Activated CD8-positive, alpha-beta memory T cell treated with anti-CD3 and anti-CD28 coated beads for 36 hours (primary cell): ENCODE results near the gene FOCAD. TPM values are rescaled to one million over a fixed set of nuclear protein-coding genes. Genes with fewer than 3 reads are reported as not detected.

Experiments used
- CTCF ChIA-PET: fragments of 350-600 bp; sonication (Branson Sonifier 250); formaldehyde crosslinking; loops from one replicate; lab custom pipeline; 2021; ENCODE audit warnings: antibody characterized with exemption; lab: Charles Lee
- POLR2A ChIA-PET: fragments of 350-600 bp; sonication (Branson Sonifier 250); formaldehyde crosslinking; loops from one replicate; lab custom pipeline; 2021; ENCODE audit warnings: antibody characterized with exemption; lab: Charles Lee
- total RNA-seq, 2 experiments: library from RNA; stranded (reverse); gene quantifications; one replicate each; pipeline ENCODE4 v1.2.3, GENCODE V29; 2021

Gene FOCAD
- total RNA-seq, 2 experiments from 2014 or later: 27.8 to 29.4 TPM

GRCh38 chr9:20713172-20713571 lies 29.1 kb downstream of the FOCAD start:
- ChIA-PET POLR2A (no interaction called here), CTCF (no interaction called here)

- ChIA-PET POLR2A (no interaction called here), CTCF (no interaction called here)
These were observed 30.7 kb downstream of the FOCAD start for GRCh38 chr9:20714442-20715415.

GRCh38 chr9:20722221-20722620 lies 38.2 kb downstream of the FOCAD start:
- CTCF ChIA-PET: no interaction called here
- POLR2A ChIA-PET: no interaction called here

GRCh38 chr9:20725675-20726074 lies 41.6 kb downstream of the FOCAD start:
- ChIA-PET CTCF (no interaction called here), POLR2A (no interaction called here)

- ChIA-PET CTCF (no interaction called here), POLR2A (no interaction called here)
These were observed 42.1 kb downstream of the FOCAD start for GRCh38 chr9:20726144-20726543.

GRCh38 chr9:20728493-20729220 lies 44.6 kb downstream of the FOCAD start:
- CTCF ChIA-PET: no interaction called here
- POLR2A ChIA-PET: no interaction called here

GRCh38 chr9:20729523-20729922 lies 45.5 kb downstream of the FOCAD start:
- ChIA-PET POLR2A (no interaction called here), CTCF (no interaction called here)

- CTCF ChIA-PET: no interaction called here
- POLR2A ChIA-PET: no interaction called here
These were observed 48.1 kb downstream of the FOCAD start for GRCh38 chr9:20732118-20732517.

GRCh38 chr9:20734275-20734674 lies 50.2 kb downstream of the FOCAD start:
- CTCF ChIA-PET: no interaction called here
- POLR2A ChIA-PET: no interaction called here

- POLR2A ChIA-PET: no interaction called here
- CTCF ChIA-PET: no interaction called here
These were observed 56.2 kb downstream of the FOCAD start for GRCh38 chr9:20740304-20740703.

GRCh38 chr9:20740929-20741582 lies 57.0 kb downstream of the FOCAD start:
- ChIA-PET CTCF (no interaction called here), POLR2A (no interaction called here)

GRCh38 chr9:20742833-20743232 lies 58.8 kb downstream of the FOCAD start:
- ChIA-PET POLR2A (interaction anchor here (0.5 kb wide), 1 partner anchor 277 kb away, joined by 3 read pairs; no protein-coding TSS in a partner anchor), CTCF (no interaction called here)

- CTCF ChIA-PET: no interaction called here
- POLR2A ChIA-PET: no interaction called here
These were observed 60.1 kb downstream of the FOCAD start for GRCh38 chr9:20744036-20744630.

- ChIA-PET CTCF (no interaction called here), POLR2A (no interaction called here)
These were observed 62.9 kb downstream of the FOCAD start for GRCh38 chr9:20746967-20747366.

- POLR2A ChIA-PET: no interaction called here
- CTCF ChIA-PET: no interaction called here
These were observed 65.6 kb downstream of the FOCAD start for GRCh38 chr9:20749496-20750198.

GRCh38 chr9:20753761-20754160 lies 69.7 kb downstream of the FOCAD start:
- ChIA-PET POLR2A (no interaction called here), CTCF (no interaction called here)

- ChIA-PET CTCF (no interaction called here), POLR2A (no interaction called here)
These were observed 70.5 kb downstream of the FOCAD start for GRCh38 chr9:20754556-20754955.

- CTCF ChIA-PET: no interaction called here
- POLR2A ChIA-PET: no interaction called here
These were observed 76.3 kb downstream of the FOCAD start for GRCh38 chr9:20760246-20760891.

- POLR2A ChIA-PET: no interaction called here
These were observed 86.9 kb downstream of the FOCAD start for GRCh38 chr9:20770947-20771346.

More at GRCh38 chr9:20770947-20771346, 86.9 kb downstream of the FOCAD start:
- CTCF ChIA-PET: no interaction called here
